Measurements from ENCODE around the gene SLC51A.

DNA sequence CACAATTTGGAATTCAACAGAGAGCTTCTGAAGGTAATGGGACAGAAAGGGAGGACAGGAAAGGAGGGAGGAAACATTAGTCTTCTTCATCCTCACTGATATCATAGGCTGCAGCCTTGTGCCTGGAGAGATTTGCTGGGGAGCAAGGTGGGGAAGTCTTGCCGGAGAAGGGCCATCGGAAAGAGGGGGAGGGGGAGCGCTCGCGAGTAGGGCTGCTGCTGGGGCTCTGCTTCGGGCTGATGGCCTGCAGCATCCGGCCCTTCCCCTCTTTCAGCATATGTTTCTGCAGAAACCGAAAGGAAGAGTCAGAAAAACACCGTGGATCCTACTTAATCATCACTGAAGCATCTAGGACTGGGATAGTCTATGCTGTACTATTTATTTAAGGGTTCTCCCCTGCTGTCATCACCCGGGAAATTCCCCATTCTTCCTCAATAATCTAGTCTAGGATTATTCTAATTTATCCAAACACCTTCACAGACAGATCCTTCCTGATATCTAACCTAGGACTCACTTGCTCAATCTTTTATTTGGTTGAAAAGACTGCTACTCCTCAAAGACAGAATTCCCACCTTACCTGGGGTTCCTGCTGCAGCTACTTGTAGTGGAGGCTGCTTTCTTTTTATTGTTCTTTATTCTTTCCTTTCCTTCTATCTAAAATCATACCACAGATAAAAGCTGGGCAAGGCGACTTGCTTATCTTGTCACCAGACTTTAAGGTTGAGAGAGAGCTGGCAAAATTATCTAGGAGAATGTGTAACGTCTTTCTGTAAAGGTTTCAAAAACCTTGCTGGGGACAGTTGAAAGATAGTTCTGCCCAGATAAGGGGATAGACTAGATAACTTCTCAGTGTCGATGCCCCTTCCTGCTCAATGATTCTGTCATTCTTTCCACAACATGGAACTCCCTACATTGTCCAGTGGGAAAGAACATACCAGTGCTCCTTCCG, 22.6 kb downstream of the SLC51A start:
- TF ChIP-seq EZH2 (IDR thresholded peaks at IDR 0.05; ENCODE audit: borderline replicate concordance, low read length), result no peak
- TF ChIP-seq, protein P1, sequence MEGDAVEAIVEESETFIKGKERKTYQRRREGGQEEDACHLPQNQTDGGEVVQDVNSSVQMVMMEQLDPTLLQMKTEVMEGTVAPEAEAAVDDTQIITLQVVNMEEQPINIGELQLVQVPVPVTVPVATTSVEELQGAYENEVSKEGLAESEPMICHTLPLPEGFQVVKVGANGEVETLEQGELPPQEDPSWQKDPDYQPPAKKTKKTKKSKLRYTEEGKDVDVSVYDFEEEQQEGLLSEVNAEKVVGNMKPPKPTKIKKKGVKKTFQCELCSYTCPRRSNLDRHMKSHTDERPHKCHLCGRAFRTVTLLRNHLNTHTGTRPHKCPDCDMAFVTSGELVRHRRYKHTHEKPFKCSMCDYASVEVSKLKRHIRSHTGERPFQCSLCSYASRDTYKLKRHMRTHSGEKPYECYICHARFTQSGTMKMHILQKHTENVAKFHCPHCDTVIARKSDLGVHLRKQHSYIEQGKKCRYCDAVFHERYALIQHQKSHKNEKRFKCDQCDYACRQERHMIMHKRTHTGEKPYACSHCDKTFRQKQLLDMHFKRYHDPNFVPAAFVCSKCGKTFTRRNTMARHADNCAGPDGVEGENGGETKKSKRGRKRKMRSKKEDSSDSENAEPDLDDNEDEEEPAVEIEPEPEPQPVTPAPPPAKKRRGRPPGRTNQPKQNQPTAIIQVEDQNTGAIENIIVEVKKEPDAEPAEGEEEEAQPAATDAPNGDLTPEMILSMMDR (conservative IDR thresholded peaks at IDR 0.05 in 1 of 2, IDR thresholded peaks at IDR 0.05 in 1 of 2; ENCODE audit: extremely low read depth in 1 of 2, insufficient read depth in 1 of 2, low read depth in 1 of 2, low read length in 2 of 2), result no peak

Data from mammary epithelial cell (primary cell).